GM12878 (cell line): Measurements from ENCODE around the gene HPS3. TPM values are rescaled to one million over a fixed set of nuclear protein-coding genes. Genes with fewer than 3 reads are reported as not detected.

ENCODE experiments used
- ATAC-seq: fragments of 200-7000 bp; cut with Tn5 transposase; 3 replicates; pipeline ENCODE4 v1.9.1; 2020; ENCODE audit warnings: mild to moderate bottlenecking, moderate library complexity
- BruUV-seq: library from RNA; stranded (reverse); fragments of 400-500 nt; replicated peaks from 2 replicates; lab custom pipeline; 2021; lab: Mats Ljungman, UMichigan
- CTCF ChIA-PET: fragments of 300-600 bp; sonication (Branson Sonifier 250); formaldehyde crosslinking; extraction: SDS; loops from one replicate; lab custom pipeline; 2021; ENCODE audit warnings: inconsistent platforms; lab: Yijun Ruan, JAX
- POLR2A ChIA-PET: fragments of 350-600 bp; formaldehyde crosslinking; extraction: SDS; loops from one replicate; lab custom pipeline; 2021; ENCODE audit warnings: inconsistent platforms; lab: Charles Lee
- RAD21 ChIA-PET: fragments of 300-600 bp; sonication (Branson Sonifier 250); formaldehyde crosslinking; loops from one replicate; lab custom pipeline; 2023; ENCODE audit warnings: antibody characterized with exemption; ENCODE audit not compliant: unreplicated experiment; lab: Charles Lee
- SMC1A ChIA-PET: fragments of 300-600 bp; sonication (Branson Sonifier 250); formaldehyde crosslinking; loops from one replicate; lab custom pipeline; 2023; ENCODE audit not compliant: unreplicated experiment, uncharacterized antibody; lab: Charles Lee
- DNase-seq: peaks from one replicate; pipeline ENCODE4 v3.0.0-alpha.2; 2011; ENCODE audit warnings: low read depth, low spot score
- FAIRE-seq: peaks from 3 replicates; lab custom pipeline; 2011; peaks lifted over from hg19 to GRCh38; lab: Jason Lieb, UNC
- H2AFZ ChIP-seq: 2 replicates; pipeline ENCODE4 v1.6.0; 2011; ENCODE audit warnings: low read depth, low read length, control low read depth; ENCODE audit not compliant: control insufficient read depth
- H3K27ac ChIP-seq: 2 replicates; pipeline ENCODE4 v1.5.1; 2011; ENCODE audit warnings: control low read depth; ENCODE audit not compliant: control insufficient read depth, insufficient read depth
- H3K27me3 ChIP-seq, 2 experiments: replicated peaks in 1 of 2; 2 replicates each; pipeline versions ENCODE4 v1.6.0 to v1.6.1; 2011; ENCODE audit warnings: low read length in 1 of 2; ENCODE audit not compliant: control insufficient read depth in 2 of 2, insufficient read depth in 2 of 2
- H3K36me3 ChIP-seq, 2 experiments: 2 replicates each; pipeline ENCODE4 v1.5.1; 2011; ENCODE audit warnings: low read length in 1 of 2; ENCODE audit not compliant: control insufficient read depth in 2 of 2, insufficient read depth in 2 of 2
- H3K4me1 ChIP-seq: 2 replicates; pipeline ENCODE4 v1.6.1; 2011; ENCODE audit warnings: mild to moderate bottlenecking, low read length, moderate library complexity, mixed read lengths; ENCODE audit not compliant: control insufficient read depth, insufficient read depth
- H3K4me2 ChIP-seq: 2 replicates; pipeline ENCODE4 v1.6.0; 2011; ENCODE audit warnings: control low read depth; ENCODE audit not compliant: control insufficient read depth, insufficient read depth
- H3K4me3 ChIP-seq: fragments of 200-600 bp; sonication (generic); 2 replicates; pipeline ENCODE4 v1.5.1; 2016
- H3K79me2 ChIP-seq: 2 replicates; pipeline ENCODE4 v1.6.0; 2011; ENCODE audit warnings: low read length; ENCODE audit not compliant: control insufficient read depth, insufficient read depth
- H3K9ac ChIP-seq: 2 replicates; pipeline ENCODE4 v1.8.0; 2011; ENCODE audit warnings: low read length, control low read depth, mixed read lengths; ENCODE audit not compliant: control insufficient read depth, insufficient read depth
- H3K9me3 ChIP-seq: replicated peaks from 3 replicates; pipeline ENCODE4 v1.5.1; 2011; ENCODE audit warnings: mild to moderate bottlenecking, low read length; ENCODE audit not compliant: control insufficient read depth, insufficient read depth
- H4K20me1 ChIP-seq: 2 replicates; pipeline ENCODE4 v1.6.0; 2011; ENCODE audit not compliant: control insufficient read depth, insufficient read depth
- BACH1 ChIP-seq: fragments of 450-650 bp; IDR thresholded peaks from 2 replicates; pipeline ENCODE4 v1.6.1; 2017; ENCODE audit warnings: mild to moderate bottlenecking, borderline replicate concordance
- BCL3 ChIP-seq: IDR thresholded peaks from 2 replicates; pipeline ENCODE4 v1.6.1; 2011; ENCODE audit warnings: borderline replicate concordance, low read depth, mild to moderate bottlenecking, moderate library complexity, low read length; ENCODE audit not compliant: insufficient read depth, poor library complexity, severe bottlenecking
- CBFB ChIP-seq: IDR thresholded peaks from 2 replicates; pipeline ENCODE4 v1.6.1; 2016; ENCODE audit warnings: antibody characterized with exemption, low read depth
- CREM ChIP-seq: IDR thresholded peaks from 2 replicates; pipeline ENCODE4 v1.6.1; 2014; ENCODE audit warnings: antibody characterized with exemption, low read depth
- EED ChIP-seq: sonication (generic); IDR thresholded peaks from 2 replicates; pipeline ENCODE4 v1.6.1; 2016; ENCODE audit warnings: antibody characterized with exemption, low read depth
- EP300 ChIP-seq, 2 experiments: fragments of 150-350 bp in 1 of 2; IDR thresholded peaks; 2 replicates each; pipeline ENCODE4 v1.6.1; 2011 to 2012; ENCODE audit warnings: low read depth in 2 of 2, low read length in 2 of 2, borderline replicate concordance in 1 of 2, improper control_type of control experiment in 1 of 2, inconsistent platforms in 1 of 2; ENCODE audit not compliant: control insufficient read depth in 1 of 2
- EZH2 ChIP-seq: IDR thresholded peaks from 2 replicates; pipeline ENCODE4 v1.6.1; 2012; ENCODE audit warnings: low read depth, mild to moderate bottlenecking, control low read depth, inconsistent platforms, low read length, borderline replicate concordance; ENCODE audit not compliant: control insufficient read depth
- FOXM1 ChIP-seq: IDR thresholded peaks from 2 replicates; pipeline ENCODE4 v1.6.1; 2012; ENCODE audit warnings: low read depth, mild to moderate bottlenecking, inconsistent platforms, low read length, moderate library complexity
- IKZF1 ChIP-seq: fragments of 450-650 bp; conservative IDR thresholded peaks from 2 replicates; pipeline ENCODE4 v1.6.1; 2017; ENCODE audit warnings: antibody characterized with exemption, mild to moderate bottlenecking
- IKZF2 ChIP-seq, 2 experiments: fragments of 450-650 bp; IDR thresholded peaks; 2 replicates each; pipeline ENCODE4 v1.6.1; 2017; ENCODE audit warnings: mild to moderate bottlenecking in 2 of 2, moderate library complexity in 2 of 2
- MTA2 ChIP-seq: fragments of 450-650 bp; IDR thresholded peaks from 2 replicates; pipeline ENCODE4 v1.6.1; 2016; ENCODE audit warnings: low read depth, mild to moderate bottlenecking, moderate library complexity
- PKNOX1 ChIP-seq: fragments of 450-650 bp; IDR thresholded peaks from 2 replicates; pipeline ENCODE4 v1.6.1; 2016; ENCODE audit warnings: mild to moderate bottlenecking
- RELB ChIP-seq: fragments of 450-650 bp; IDR thresholded peaks from 2 replicates; pipeline ENCODE4 v1.6.1; 2017; ENCODE audit warnings: low read depth, mild to moderate bottlenecking, moderate library complexity
- RUNX3 ChIP-seq: IDR thresholded peaks from 2 replicates; pipeline ENCODE4 v1.6.1; 2012; ENCODE audit warnings: low read length, inconsistent platforms
- SIX5 ChIP-seq: IDR thresholded peaks from 2 replicates; pipeline ENCODE4 v1.6.1; 2011; ENCODE audit warnings: mild to moderate bottlenecking, low read depth, low read length, moderate library complexity; ENCODE audit not compliant: severe bottlenecking
- STAT3 ChIP-seq: IDR thresholded peaks from 2 replicates; pipeline ENCODE4 v1.6.1; 2011; ENCODE audit warnings: low read depth, low read length, improper control_type of control experiment
- USF1 ChIP-seq: IDR thresholded peaks from 2 replicates; pipeline ENCODE4 v1.6.1; 2011; ENCODE audit warnings: borderline replicate concordance, low read depth, mild to moderate bottlenecking, moderate library complexity, mixed read lengths, low read length; ENCODE audit not compliant: insufficient read depth; ENCODE audit errors: extremely low read length
- ZNF274 ChIP-seq: IDR thresholded peaks from one replicate; pipeline ENCODE4 v1.8.0; 2011; ENCODE audit not compliant: insufficient read length, insufficient read depth
- ZSCAN29 ChIP-seq: fragments of 450-650 bp; IDR thresholded peaks from 2 replicates; pipeline ENCODE4 v1.6.1; 2017; ENCODE audit warnings: mild to moderate bottlenecking, moderate library complexity
- WGBS: methylation state at CpG from one replicate; pipeline ENCODE4 v1.1.6; 2016; ENCODE audit warnings: low lambda C conversion rate; ENCODE audit not compliant: insufficient replicate concordance, insufficient coverage; ENCODE audit errors: missing lambda C conversion rate; 5-methylcytosine and 5-hydroxymethylcytosine counted together
- in situ Hi-C: fragments of 300-500 bp; cut with MboI; formaldehyde crosslinking; loops from 9 replicates; pipeline ENCODE4 v1.14.3; 2018; ENCODE audit warnings: mixed read lengths
- intact Hi-C: fragments of 100-400 bp; cut with micrococcal nuclease; formaldehyde crosslinking; loops from one replicate; pipeline ENCODE4 v1.14.2; 2022; ENCODE audit not compliant: unreplicated experiment
- polyA plus RNA-seq, 11 experiments: library from polyadenylated mRNA; depleted of rRNA in 4 of 11; unstranded in 6 of 11; stranded (reverse) in 5 of 11; fragments of >200 nt; fragmentation: Nextera tagmentation in 4 of 11; fragmentation: Illumina TruSeq in 1 of 11; extraction: Ambion mirVana in 4 of 11; extraction: Trizol in 1 of 11; gene quantifications; 1 replicate in 1 of 11; 2 replicates in 10 of 11; pipeline versions ENCODE4 v1.2.1 to v1.2.3, GENCODE V29; 2011 to 2016; ENCODE audit warnings: inconsistent platforms in 2 of 11, missing spikeins in 2 of 11, low read depth in 1 of 11
- total RNA-seq, 4 experiments: library from RNA; depleted of rRNA in 3 of 4; stranded (reverse); fragments of >200 nt in 3 of 4; fragmentation: Illumina TruSeq in 1 of 4; extraction: Trizol in 1 of 4; gene quantifications; 2 replicates each; pipeline versions ENCODE4 v1.2.1 to v1.2.3, GENCODE V29; 2013 to 2021

The HPS3 gene
- total and polyA plus RNA-seq, 10 of the 15 experiments (the other 5 are each of a cell fraction or from before 2014, with no cell fraction given): 2.7 to 26.5 (median 14.8) TPM

GRCh38 chr3:149095487-149095886 is 34.0 kb upstream of the HPS3 start:
- no peaks in the 10 kb centered on the region for H3K79me2 ChIP-seq
- no peaks in the 10 kb centered on the region for H3K9me3 ChIP-seq
- SMC1A ChIA-PET: interaction anchor here (0.5 to 1.2 kb wide), 5 partner anchors 8 to 55 kb away, joined by 3 to 5 read pairs (median 3); no protein-coding TSS in a partner anchor
- no TSS peak for BruUV-seq
- WGBS: 17% methylated on average over 4 of the region's 4 CpGs
- RAD21 ChIA-PET: interaction anchor here (1.0 to 1.2 kb wide), 2 partner anchors 34 to 52 kb away, joined by 3 read pairs; partner anchors contain the start of gene HPS3
- no peaks in the 10 kb centered on the region for H3K27me3 ChIP-seq
- intact Hi-C loops (no loop called here), in situ Hi-C loops (no loop called here)
- peak; percentile 94 for FAIRE-seq
- POLR2A ChIA-PET: interaction anchor here (0.5 to 0.7 kb wide), 2 partner anchors 17 to 51 kb away, joined by 3 read pairs; no protein-coding TSS in a partner anchor
- no peak overlapping the region for H3K9ac ChIP-seq
- 0 out of 2 replicates have a peak overlapping the region, but pooled peaks have one; percentile 27 for H3K4me3 ChIP-seq
- peaks cover 11% of the 10 kb centered on the region for H3K4me1 ChIP-seq
- ATAC-seq: peak; percentile 88
- no peaks in the 10 kb centered on the region for H4K20me1 ChIP-seq
- peak; percentile 41 for DNase-seq
- no peak overlapping the region; the same call in 1 of the 2 replicates for H2AFZ ChIP-seq
- CTCF ChIA-PET: interaction anchor here (0.7 to 1.2 kb wide), 2 partner anchors 9 to 36 kb away, joined by 3 to 5 read pairs; partner anchors contain the start of gene HLTF
- peak overlapping the region; percentile 36; the same call in 1 of the 2 replicates for H3K27ac ChIP-seq
- no peaks in the 10 kb centered on the region for H3K36me3 ChIP-seq
- H3K4me2 ChIP-seq: peak overlapping the region; percentile 60
- TF ChIP-seq IKZF2 (IDR thresholded peaks at IDR 0.05) (peak; percentile 92 to 96), STAT3 (no peak), SIX5 (no peak), PKNOX1 (0 out of 2 replicates have a peak, but pooled peaks have one; percentile 6), BCL3 (peak; percentile 43), ZNF274 (no peak), IKZF1 (peak; percentile 81), USF1 (no peak), ZSCAN29 (no peak), BACH1 (peak; percentile 64; the same call in 1 of the 2 replicates), EZH2 (no peak), EP300 (IDR thresholded peaks at IDR 0.05; ENCODE audit: borderline replicate concordance in 1 of 2, control insufficient read depth in 1 of 2, low read depth in 2 of 2, low read length in 2 of 2) (peak in 1 of 2 experiments; percentile 76; a peak in 3 of 4 replicates), EED (peak; percentile 67), MTA2 (peak; percentile 92), FOXM1 (peak; percentile 60; the same call in 1 of the 2 replicates), RELB (peak; percentile 83), CBFB (no peak), RUNX3 (peak; percentile 29; the same call in 1 of the 2 replicates), CREM (peak; percentile 58; the same call in 1 of the 2 replicates)
